ENCODE data around the gene RNF157.

Gene RNF157

GRCh38 chr17:76149214-76149613 lies 91.1 kb downstream of the RNF157 start:
- DNase-seq (ENCODE audit: insufficient read length, low spot score) (no peak), FAIRE-seq (no peak)
- TF ChIP-seq POLR2A (IDR thresholded peaks at IDR 0.05; ENCODE audit: low read depth, low read length): no peak

GRCh38 chr17:76148015-76148326 lies 92.3 kb downstream of the RNF157 start:
- FAIRE-seq (no peak), DNase-seq (ENCODE audit: insufficient read length, low spot score) (no peak)
- TF ChIP-seq POLR2A (IDR thresholded peaks at IDR 0.05; ENCODE audit: low read depth, low read length): no peak

GRCh38 chr17:76147211-76148014 lies 92.9 kb downstream of the RNF157 start:
- no peak for TF ChIP-seq POLR2A (IDR thresholded peaks at IDR 0.05; ENCODE audit: low read depth, low read length)
- no peak for FAIRE-seq
- DNase-seq (ENCODE audit: insufficient read length, low spot score): no peak

- no peak for FAIRE-seq
- no peak for DNase-seq (ENCODE audit: insufficient read length, low spot score)
- no peak for TF ChIP-seq POLR2A (IDR thresholded peaks at IDR 0.05; ENCODE audit: low read depth, low read length)
These were observed 94.0 kb downstream of the RNF157 start for GRCh38 chr17:76146053-76146851.

GRCh38 chr17:76145231-76146052 lies 94.9 kb downstream of the RNF157 start:
- DNase-seq (ENCODE audit: insufficient read length, low spot score) (no peak), FAIRE-seq (no peak)
- no peak for TF ChIP-seq POLR2A (IDR thresholded peaks at IDR 0.05; ENCODE audit: low read depth, low read length)

GRCh38 chr17:76142585-76143041 lies 97.7 kb downstream of the RNF157 start:
- TF ChIP-seq POLR2A (IDR thresholded peaks at IDR 0.05; ENCODE audit: low read depth, low read length): no peak
- FAIRE-seq (no peak), DNase-seq (ENCODE audit: insufficient read length, low spot score) (no peak)

GRCh38 chr17:76142039-76142584 lies 98.2 kb downstream of the RNF157 start:
- FAIRE-seq (no peak), DNase-seq (ENCODE audit: insufficient read length, low spot score) (no peak)
- TF ChIP-seq POLR2A (IDR thresholded peaks at IDR 0.05; ENCODE audit: low read depth, low read length): no peak

GRCh38 chr17:76141212-76142038 lies 98.9 kb downstream of the RNF157 start, which contains the start of gene FOXJ1:
Gene FOXJ1, minus strand, starts transcription at chr17:76141245. Its CDS starts 850 bp downstream, at chr17:76140395.
- DNase-seq (ENCODE audit: insufficient read length, low spot score) (peak; percentile 99), FAIRE-seq (no peak)

GRCh38 chr17:76140661-76141211 lies 99.6 kb downstream of the RNF157 start:
- FAIRE-seq (no peak), DNase-seq (ENCODE audit: insufficient read length, low spot score) (no peak)
- TF ChIP-seq POLR2A (IDR thresholded peaks at IDR 0.05; ENCODE audit: low read depth, low read length): no peak

More at GRCh38 chr17:76141212-76142038, 98.9 kb downstream of the RNF157 start, which contains the start of gene FOXJ1:
- no peak for TF ChIP-seq POLR2A (IDR thresholded peaks at IDR 0.05; ENCODE audit: low read depth, low read length)

- DNase-seq (ENCODE audit: insufficient read length, low spot score) (no peak), FAIRE-seq (no peak)
- no peak for TF ChIP-seq POLR2A (IDR thresholded peaks at IDR 0.05; ENCODE audit: low read depth, low read length)
These were observed 100.3 kb downstream of the RNF157 start for GRCh38 chr17:76139801-76140660.

- TF ChIP-seq POLR2A (IDR thresholded peaks at IDR 0.05; ENCODE audit: low read depth, low read length): no peak
- no peak for DNase-seq (ENCODE audit: insufficient read length, low spot score)
These were observed 101.2 kb downstream of the RNF157 start for GRCh38 chr17:76138896-76139752.

More at GRCh38 chr17:76138896-76139752, 101.2 kb downstream of the RNF157 start:
- FAIRE-seq: no peak

Data from H54 (cell line).